Neural cell (in vitro differentiated cells): ENCODE measurements around the gene NEDD1.

Experiments
- CTCF ChIP-seq: fragments of 450-650 bp; IDR thresholded peaks from 2 replicates; pipeline ENCODE4 v1.5.1; 2014; ENCODE audit warnings: antibody characterized with exemption, mild to moderate bottlenecking, moderate library complexity; ENCODE audit not compliant: poor library complexity, severe bottlenecking
- TAF1 ChIP-seq: IDR thresholded peaks from 2 replicates; pipeline ENCODE4 v1.6.1; 2012; ENCODE audit warnings: low read depth

DNA sequence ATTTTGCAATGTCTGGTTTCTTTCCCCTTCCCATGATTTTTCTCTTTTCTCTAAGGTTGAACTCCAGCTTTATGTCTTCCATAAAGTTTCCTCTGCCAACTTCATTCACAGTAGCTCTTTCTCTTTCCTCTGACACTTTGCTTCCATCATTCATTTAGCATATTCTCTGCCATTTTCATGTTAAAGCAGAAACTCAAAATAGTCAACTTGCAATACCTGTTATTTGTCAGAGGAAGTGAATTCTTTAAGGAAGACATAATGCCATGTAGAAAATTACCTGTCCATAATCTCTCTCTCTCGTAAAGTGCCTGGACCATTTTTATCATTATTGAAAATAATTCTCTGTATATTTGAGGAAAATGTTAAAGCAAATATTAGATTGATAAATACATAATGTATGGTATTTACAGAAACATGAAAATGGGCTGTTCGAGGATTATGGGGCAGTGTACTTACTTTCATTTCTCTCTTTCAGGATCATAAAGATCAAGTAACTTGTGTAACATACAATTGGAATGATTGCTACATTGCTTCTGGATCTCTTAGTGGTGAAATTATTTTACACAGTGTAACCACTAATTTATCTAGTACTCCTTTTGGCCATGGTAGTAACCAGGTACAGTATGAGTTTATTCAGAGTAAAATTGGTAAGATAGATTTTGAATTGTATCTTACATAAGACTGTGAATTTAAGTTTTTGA lies 12.6 kb downstream of the NEDD1 start:
- TF ChIP-seq CTCF = no peak
- TF ChIP-seq TAF1 = no peak
